OCI-LY7 (cell line): ENCODE data around the gene PEX11B. TPM values are rescaled to one million over a fixed set of nuclear protein-coding genes. Genes with fewer than 3 reads are reported as not detected.

Experiments used
- BruUV-seq: library from RNA; stranded (reverse); fragments of 400-500 nt; replicated peaks from 2 replicates; lab custom pipeline; 2021; lab: Mats Ljungman, UMichigan
- CTCF ChIA-PET: fragments of 300-600 bp; sonication (Branson Sonifier 250); formaldehyde crosslinking; loops from one replicate; lab custom pipeline; 2022; ENCODE audit warnings: antibody characterized with exemption; ENCODE audit not compliant: unreplicated experiment; lab: Charles Lee
- POLR2A ChIA-PET: fragments of 300-600 bp; sonication (Branson Sonifier 250); formaldehyde crosslinking; loops from one replicate; lab custom pipeline; 2022; ENCODE audit warnings: antibody characterized with exemption; lab: Charles Lee
- DNase-seq: peaks from one replicate; pipeline ENCODE4 v3.0.0-alpha.2; 2015; ENCODE audit warnings: low spot score
- H2AFZ ChIP-seq: fragments of 200-600 bp; sonication (generic), shearing (Covaris generic); 2 replicates; pipeline ENCODE4 v1.6.1; 2014; ENCODE audit warnings: mild to moderate bottlenecking, antibody characterized with exemption, low read length, moderate library complexity
- H3K27ac ChIP-seq: fragments of 200-600 bp; sonication (generic); 2 replicates; pipeline ENCODE4 v1.5.1; 2014; ENCODE audit warnings: mixed run types, low read depth, mild to moderate bottlenecking, moderate library complexity, low read length, inconsistent platforms; ENCODE audit not compliant: poor library complexity, severe bottlenecking
- H3K36me3 ChIP-seq: fragments of 200-600 bp; sonication (generic); 2 replicates; pipeline ENCODE4 v1.6.1; 2014; ENCODE audit warnings: mild to moderate bottlenecking, antibody characterized with exemption, low read length, moderate library complexity, mixed read lengths; ENCODE audit not compliant: insufficient read depth
- H3K4me1 ChIP-seq: fragments of 200-600 bp; sonication (generic); 2 replicates; pipeline ENCODE4 v1.5.1; 2014; ENCODE audit warnings: mild to moderate bottlenecking, low read length; ENCODE audit not compliant: insufficient read depth, poor library complexity, severe bottlenecking
- H3K4me2 ChIP-seq: fragments of 200-600 bp; sonication (generic); 2 replicates; pipeline ENCODE4 v1.6.1; 2014; ENCODE audit warnings: mild to moderate bottlenecking, low read length
- H3K4me3 ChIP-seq: fragments of 200-600 bp; sonication (generic); 2 replicates; pipeline ENCODE4 v1.5.1; 2014; ENCODE audit warnings: mild to moderate bottlenecking, low read depth, low read length; ENCODE audit not compliant: poor library complexity, severe bottlenecking
- H3K79me2 ChIP-seq: fragments of 200-600 bp; sonication (generic); 2 replicates; pipeline ENCODE4 v1.6.1; 2016; ENCODE audit warnings: low read depth, mild to moderate bottlenecking, low read length, moderate library complexity, mixed read lengths; ENCODE audit not compliant: insufficient read depth
- H3K9me2 ChIP-seq: fragments of 200-600 bp; sonication (generic); 2 replicates; pipeline ENCODE4 v1.6.1; 2016; ENCODE audit warnings: mild to moderate bottlenecking, low read length, mixed read lengths; ENCODE audit not compliant: insufficient read depth
- H3K9me3 ChIP-seq: fragments of 200-600 bp; sonication (generic); 2 replicates; pipeline ENCODE4 v1.6.1; 2014; ENCODE audit warnings: mild to moderate bottlenecking, mixed run types, low read length, mixed read lengths
- H4K20me1 ChIP-seq: fragments of 200-600 bp; sonication (generic); 2 replicates; pipeline ENCODE4 v1.6.1; 2014; ENCODE audit warnings: mild to moderate bottlenecking, antibody characterized with exemption, low read length, moderate library complexity, mixed read lengths; ENCODE audit not compliant: insufficient read depth
- CTCF ChIP-seq: fragments of 200-600 bp; sonication (generic); conservative IDR thresholded peaks from 2 replicates; pipeline ENCODE4 v1.5.1; 2014; ENCODE audit warnings: mild to moderate bottlenecking, antibody characterized with exemption, low read length, moderate library complexity, mixed read lengths
- EZH2phosphoT487 ChIP-seq: fragments of 200-600 bp; sonication (generic); IDR thresholded peaks from 2 replicates; pipeline ENCODE4 v1.6.1; 2018; ENCODE audit warnings: low read depth, borderline replicate concordance, mild to moderate bottlenecking, mixed run types, antibody characterized with exemption, low read length, moderate library complexity, mixed read lengths
- intact Hi-C: fragments of 100-400 bp; cut with micrococcal nuclease; formaldehyde crosslinking; loops from one replicate; pipeline ENCODE4 v1.10.0; 2022; ENCODE audit not compliant: unreplicated experiment
- total RNA-seq, 2 experiments: library from RNA; depleted of rRNA in 1 of 2; stranded (reverse); fragments of >200 nt in 1 of 2; shearing (Covaris generic) in 1 of 2; gene quantifications; 2 replicates each; pipeline ENCODE4 v1.2.3, GENCODE V29; 2014 to 2022

Gene PEX11B
- total RNA-seq, 2 experiments from 2014 or later, result 18.2 to 32.9 TPM

- Histone ChIP-seq H3K4me1 (no peaks in the 10 kb centered on the region), H3K79me2 (no peaks in the 10 kb centered on the region), H3K4me2 (no peak overlapping the region), H3K9me3 (no peaks in the 10 kb centered on the region), H4K20me1 (no peaks in the 10 kb centered on the region), H3K36me3 (no peaks in the 10 kb centered on the region), H2AFZ (no peak overlapping the region), H3K27ac (no peak overlapping the region), H3K9me2 (no peaks in the 10 kb centered on the region), H3K4me3 (no peak overlapping the region)
- intact Hi-C loops, result no loop called here
- ChIA-PET POLR2A (interaction anchor here (0.7 kb wide), 1 partner anchor 13 kb away, joined by 3 read pairs; no protein-coding TSS in a partner anchor), CTCF (no interaction called here)
- no TSS peak for BruUV-seq
- no peak for TF ChIP-seq EZH2phosphoT487
- no peak for DNase-seq
Observed at GRCh38 chr1:145898756-145899155, 19.8 kb downstream of the PEX11B start.

GRCh38 chr1:145897969-145898368, 20.5 kb downstream of the PEX11B start:
- no peak for DNase-seq
- BruUV-seq, result no TSS peak
- Histone ChIP-seq H3K4me2 (no peak overlapping the region), H3K36me3 (no peaks in the 10 kb centered on the region), H3K27ac (no peak overlapping the region), H3K9me2 (no peaks in the 10 kb centered on the region), H3K4me3 (no peak overlapping the region), H2AFZ (no peak overlapping the region), H3K79me2 (no peaks in the 10 kb centered on the region), H4K20me1 (no peaks in the 10 kb centered on the region), H3K9me3 (no peaks in the 10 kb centered on the region), H3K4me1 (no peaks in the 10 kb centered on the region)
- no peak for TF ChIP-seq CTCF
- TF ChIP-seq EZH2phosphoT487, result no peak
- intact Hi-C loops, result no loop called here
- ChIA-PET POLR2A (no interaction called here), CTCF (no interaction called here)

- no peak overlapping the region for H3K4me2 ChIP-seq
- no peaks in the 10 kb centered on the region for H3K9me2 ChIP-seq
- ChIA-PET CTCF (no interaction called here), POLR2A (interaction anchor here (0.7 to 1.3 kb wide), 3 partner anchors 15 to 115 kb away, joined by 3 to 4 read pairs (median 4); no protein-coding TSS in a partner anchor)
- H3K4me1 ChIP-seq, result no peaks in the 10 kb centered on the region
- TF ChIP-seq CTCF, result no peak
- TF ChIP-seq EZH2phosphoT487, result no peak
- H3K4me3 ChIP-seq, result no peak overlapping the region
- no peaks in the 10 kb centered on the region for H3K9me3 ChIP-seq
- no peak overlapping the region for H3K27ac ChIP-seq
- no peaks in the 10 kb centered on the region for H4K20me1 ChIP-seq
- intact Hi-C loops, result no loop called here
- no TSS peak for BruUV-seq
- no peaks in the 10 kb centered on the region for H3K79me2 ChIP-seq
- H3K36me3 ChIP-seq, result no peaks in the 10 kb centered on the region
- no peak overlapping the region for H2AFZ ChIP-seq
- no peak for DNase-seq
Observed at GRCh38 chr1:145895471-145895870, 23.0 kb downstream of the PEX11B start.
